Lower leg skin (tissue), 3 donors: ENCODE measurements around the gene SMOC2.

ENCODE experiments used
- POLR2A ChIP-seq, 2 donors: fragments of 450-650 bp; IDR thresholded peaks; one replicate each; pipeline ENCODE4 v1.6.1; 2016 to 2017; ENCODE audit warnings: antibody characterized with exemption in 2 of 2, mild to moderate bottlenecking in 1 of 2, moderate library complexity in 1 of 2
- TF ChIP-seq, protein P1 (sequence below), 3 donors: fragments of 450-650 bp; IDR thresholded peaks; one replicate each; pipeline ENCODE4 v1.5.1; 2016; ENCODE audit warnings: antibody characterized with exemption in 3 of 3, mild to moderate bottlenecking in 3 of 3, moderate library complexity in 2 of 3

GRCh38 chr6:168524571-168525001, 83.6 kb downstream of the SMOC2 start:
- TF ChIP-seq, protein P1, sequence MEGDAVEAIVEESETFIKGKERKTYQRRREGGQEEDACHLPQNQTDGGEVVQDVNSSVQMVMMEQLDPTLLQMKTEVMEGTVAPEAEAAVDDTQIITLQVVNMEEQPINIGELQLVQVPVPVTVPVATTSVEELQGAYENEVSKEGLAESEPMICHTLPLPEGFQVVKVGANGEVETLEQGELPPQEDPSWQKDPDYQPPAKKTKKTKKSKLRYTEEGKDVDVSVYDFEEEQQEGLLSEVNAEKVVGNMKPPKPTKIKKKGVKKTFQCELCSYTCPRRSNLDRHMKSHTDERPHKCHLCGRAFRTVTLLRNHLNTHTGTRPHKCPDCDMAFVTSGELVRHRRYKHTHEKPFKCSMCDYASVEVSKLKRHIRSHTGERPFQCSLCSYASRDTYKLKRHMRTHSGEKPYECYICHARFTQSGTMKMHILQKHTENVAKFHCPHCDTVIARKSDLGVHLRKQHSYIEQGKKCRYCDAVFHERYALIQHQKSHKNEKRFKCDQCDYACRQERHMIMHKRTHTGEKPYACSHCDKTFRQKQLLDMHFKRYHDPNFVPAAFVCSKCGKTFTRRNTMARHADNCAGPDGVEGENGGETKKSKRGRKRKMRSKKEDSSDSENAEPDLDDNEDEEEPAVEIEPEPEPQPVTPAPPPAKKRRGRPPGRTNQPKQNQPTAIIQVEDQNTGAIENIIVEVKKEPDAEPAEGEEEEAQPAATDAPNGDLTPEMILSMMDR (IDR thresholded peaks at IDR 0.05) = no peak
- no peak for TF ChIP-seq POLR2A (IDR thresholded peaks at IDR 0.05)
